Measurements from ENCODE around the gene LRRC26.

Gene LRRC26

DNA sequence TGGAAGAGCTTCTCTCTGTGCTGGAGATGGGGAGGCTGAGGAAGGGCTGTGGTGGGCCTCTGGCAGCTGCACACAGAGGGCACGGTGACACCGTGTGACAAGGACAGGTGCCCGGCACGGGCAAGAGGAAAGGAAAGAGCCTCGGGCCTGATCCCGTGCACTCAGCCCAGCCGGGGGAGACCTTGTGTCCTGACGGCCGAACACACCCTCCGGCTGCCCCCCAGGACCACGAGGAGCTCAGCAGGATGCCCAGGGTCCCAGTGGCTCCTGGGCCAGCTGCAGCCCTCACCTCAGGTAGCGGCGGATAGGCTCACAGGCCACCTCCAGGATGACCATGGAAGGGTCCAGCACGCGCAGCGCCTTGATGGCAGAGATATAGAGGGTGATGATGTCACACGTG lies 13.0 kb upstream of the LRRC26 start:
- no peak for DNase-seq (ENCODE audit: low read depth)

DNA sequence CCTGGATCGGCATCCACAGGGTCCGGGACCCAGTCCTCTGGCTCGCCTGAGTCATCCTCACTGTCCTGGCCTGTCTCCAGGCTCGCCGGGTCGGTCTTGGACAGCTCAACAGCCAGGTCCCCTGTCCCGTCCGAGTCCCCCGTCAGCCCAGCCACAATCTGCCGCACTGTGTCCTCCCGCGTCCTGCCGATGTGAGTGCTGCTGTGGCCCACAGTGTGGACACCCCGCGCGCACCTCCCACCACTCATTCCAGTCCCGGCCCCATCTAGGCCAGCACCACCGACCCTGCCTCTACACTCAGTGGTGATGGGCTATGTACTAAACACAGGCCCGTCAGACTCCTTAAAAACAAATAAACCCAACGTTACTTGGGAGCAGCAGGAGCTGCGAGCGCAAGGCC lies 11.8 kb upstream of the LRRC26 start:
- DNase-seq (ENCODE audit: low read depth), result no peak

DNA sequence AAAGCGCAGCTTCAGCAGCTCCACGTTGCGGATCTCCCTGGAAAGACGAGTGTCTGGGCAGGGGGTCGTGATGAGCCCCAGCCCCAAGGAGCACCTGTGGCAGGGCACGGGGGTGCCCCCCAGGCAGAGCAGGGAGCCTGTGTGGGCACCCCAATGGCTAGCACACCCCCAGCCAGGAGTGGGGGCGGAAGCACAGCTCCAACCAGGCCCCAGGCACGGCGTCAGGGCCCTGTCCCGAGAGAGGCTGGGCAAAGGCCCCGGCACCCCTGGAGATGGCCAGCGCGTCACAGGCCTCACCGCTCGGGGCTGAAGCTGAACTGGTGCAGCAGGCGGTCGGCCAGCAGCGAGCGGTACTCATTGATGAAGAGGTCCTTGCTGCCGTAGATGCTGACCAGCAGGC lies 10.6 kb upstream of the LRRC26 start:
- DNase-seq (ENCODE audit: low read depth), result no peak

DNA sequence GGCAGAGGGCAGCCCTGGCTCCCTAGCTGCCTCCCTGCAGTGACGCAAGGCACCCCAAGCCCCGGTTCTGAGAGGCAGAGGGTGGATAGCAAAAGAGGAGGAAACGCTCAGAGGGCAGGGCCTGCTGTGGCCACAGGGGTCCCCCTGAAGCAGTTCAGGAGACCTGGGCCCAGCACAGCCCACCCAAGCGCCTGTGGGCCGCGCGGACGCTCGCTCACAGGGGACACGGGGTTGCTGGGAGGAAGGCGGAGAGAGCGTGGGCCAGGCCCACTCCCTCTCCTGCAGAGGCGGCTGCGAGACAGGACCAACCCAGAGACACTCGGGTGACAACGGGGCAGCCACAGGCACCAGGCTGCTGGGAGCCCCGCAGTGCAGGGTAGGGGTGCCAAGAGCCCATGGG lies 9.9 kb upstream of the LRRC26 start:
- DNase-seq (ENCODE audit: low read depth), result no peak

DNA sequence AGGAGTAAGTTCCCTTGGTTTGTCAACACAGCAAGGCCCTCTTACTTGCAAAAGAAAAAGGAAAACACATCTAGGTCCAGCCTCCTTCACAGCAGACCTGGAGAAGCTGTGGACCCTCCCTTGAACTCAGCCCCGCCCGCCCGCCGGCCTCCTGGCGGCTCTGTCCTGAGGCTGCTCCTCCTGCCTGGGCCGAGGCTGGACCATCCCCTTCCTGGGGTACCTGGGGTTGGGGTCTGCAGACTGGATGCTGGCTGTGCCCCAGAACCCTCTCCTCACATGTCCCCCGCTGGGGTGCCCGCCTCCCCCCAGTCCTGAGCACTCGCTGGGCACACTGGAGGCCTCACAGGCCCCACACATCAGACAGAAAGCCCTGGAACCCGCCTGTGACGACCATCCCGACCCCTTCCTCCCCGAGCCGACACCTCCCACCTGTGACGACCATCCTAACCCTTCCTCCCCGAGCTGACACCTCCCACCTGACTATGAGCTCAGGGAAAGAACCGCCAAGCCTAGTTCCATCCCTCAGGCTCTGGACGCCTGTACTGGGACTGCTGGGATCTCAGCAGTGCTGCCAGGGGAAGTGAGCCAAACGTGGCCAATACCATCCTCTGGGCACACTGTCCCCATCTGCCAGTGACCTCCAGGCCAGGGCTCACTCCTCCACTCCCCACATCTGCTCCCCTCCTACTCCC lies 9.2 kb upstream of the LRRC26 start:
- no peak for DNase-seq (ENCODE audit: low read depth)

DNA sequence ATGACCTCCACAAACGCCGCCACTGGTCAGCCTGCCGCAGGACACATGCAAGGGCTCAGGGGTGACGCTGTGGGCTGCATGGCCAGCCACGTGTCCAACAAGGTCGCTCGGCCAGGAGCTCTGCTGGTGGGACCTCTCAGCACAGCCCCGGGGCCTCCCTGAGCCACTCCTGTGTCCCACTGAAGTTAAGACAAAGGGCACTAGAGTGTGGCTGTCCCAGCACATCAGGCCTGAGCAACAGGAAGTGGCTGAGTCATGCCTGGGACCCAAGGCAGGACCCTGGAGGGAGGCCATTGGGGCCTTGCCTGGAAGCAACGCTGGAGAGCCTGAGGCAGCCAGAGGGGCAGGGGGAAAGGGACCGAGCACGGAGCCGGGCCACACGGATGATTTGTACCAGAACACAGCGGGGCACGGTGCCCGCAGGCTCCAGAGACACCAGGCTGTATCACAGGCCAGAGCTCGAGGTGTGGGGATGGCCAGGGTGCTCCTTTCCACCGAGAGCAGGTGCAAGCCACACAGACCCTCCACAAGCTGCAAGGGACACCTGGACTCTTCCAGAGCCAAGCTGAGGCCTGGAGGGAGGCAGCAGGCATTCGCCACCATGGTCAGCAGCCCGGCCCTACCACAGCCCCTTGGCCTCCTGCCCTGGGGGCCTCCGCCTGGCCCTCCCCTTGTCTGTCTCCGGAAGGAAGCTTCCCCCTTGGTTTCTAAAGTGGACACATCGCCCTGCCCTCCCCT lies 8.5 kb upstream of the LRRC26 start:
- peak; percentile 47 for DNase-seq (ENCODE audit: low read depth)

DNA sequence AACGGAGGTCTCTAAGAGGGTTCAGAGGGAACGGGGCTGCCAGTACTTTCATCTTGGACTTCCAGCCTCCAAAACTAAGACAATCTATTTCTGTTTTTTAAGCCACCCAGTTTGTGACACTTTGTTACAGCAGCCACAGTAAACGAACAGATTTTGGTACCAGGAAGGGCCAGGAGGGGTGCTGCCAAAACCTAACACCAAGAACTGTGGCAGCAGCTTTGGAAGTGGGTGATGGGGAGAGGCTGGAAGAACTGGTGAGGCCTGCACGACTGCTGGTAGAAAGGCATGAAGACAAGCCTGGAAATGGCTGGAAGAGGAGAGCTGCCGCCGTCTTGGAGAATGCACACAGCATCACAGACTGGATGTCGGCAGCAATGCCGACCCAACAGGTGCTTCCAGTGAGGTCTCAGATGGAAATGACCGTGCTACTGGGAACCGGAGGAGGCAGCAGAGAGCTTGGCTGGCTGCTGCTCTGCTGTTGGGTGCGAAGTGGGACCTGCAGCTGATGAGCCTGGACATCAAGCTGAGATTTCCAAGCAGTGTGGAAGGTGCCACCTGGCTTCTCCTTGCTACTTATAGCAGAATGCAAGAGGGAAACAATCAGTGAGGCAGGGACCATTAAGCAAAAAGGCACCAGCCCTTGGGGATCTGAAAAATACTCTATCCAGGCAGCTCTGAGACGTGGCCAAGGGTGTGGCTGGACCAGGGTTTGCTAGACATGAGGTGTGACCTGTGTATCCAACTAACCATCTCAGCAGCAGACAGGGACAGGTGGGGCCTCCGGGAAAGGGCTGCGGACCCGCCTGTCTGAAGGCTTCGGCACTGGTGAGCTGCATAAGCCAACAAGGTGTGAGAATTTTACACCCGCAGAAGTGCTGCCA lies 6.7 kb upstream of the LRRC26 start:
- no peak for DNase-seq (ENCODE audit: low read depth)

DNA sequence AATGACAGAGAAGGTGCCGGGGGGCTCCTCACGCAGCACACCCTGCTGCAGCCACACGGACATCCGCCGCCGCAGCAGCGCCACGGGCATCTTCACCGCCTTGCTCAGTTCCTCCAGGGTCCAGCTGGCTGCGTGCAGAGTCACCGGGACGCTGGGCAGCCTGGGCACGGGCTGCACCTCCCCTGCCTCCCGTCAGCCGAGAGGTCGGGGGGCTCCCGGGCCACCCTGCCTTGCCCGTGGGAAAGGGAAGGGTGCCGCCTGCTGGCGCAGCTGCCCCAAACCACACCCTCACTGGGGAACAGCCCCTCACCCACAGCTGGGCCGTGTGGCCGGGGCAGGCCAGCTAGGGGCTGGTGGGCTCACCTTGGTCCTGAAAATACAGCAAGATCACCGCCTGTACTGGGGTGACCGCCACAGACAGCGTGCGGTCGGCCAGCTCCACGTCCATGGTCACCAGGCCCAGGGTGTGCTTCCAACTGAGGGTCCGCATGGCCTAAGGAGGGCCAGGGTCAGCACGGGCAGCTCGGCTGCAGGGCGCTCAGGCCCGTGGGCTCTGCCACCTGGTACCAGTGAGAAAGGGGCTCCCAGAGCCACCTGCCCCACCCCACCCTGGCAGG lies 5.6 kb upstream of the LRRC26 start:
- no peak for DNase-seq (ENCODE audit: low read depth)

DNA sequence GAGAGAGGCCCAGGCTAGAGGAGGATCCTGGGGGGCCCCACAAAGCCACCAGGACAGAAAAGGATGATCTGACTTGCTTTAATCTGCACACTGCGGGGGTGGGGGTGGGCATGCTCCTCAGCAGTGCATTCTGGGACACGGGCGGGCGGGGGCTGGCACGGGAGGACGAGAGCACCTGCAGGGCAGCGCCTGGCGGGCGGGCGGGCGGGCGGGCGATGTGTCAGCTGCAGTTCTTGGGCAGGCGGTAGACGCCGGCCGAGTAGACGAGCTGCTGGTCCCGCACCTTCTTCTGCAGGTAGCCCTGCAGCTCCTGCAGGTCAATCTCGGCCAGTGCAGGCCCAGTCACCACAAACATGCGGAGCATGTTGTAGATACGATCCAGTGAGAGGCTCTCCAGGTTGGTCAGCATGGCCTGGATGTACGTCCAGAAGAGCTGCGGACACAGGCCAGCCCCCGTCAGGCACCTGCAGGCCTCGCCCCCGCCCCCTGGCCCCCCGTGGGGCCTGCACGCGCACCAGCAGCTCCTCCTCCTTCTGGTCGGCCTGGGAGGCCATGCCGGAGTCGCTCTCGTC lies 5.0 kb upstream of the LRRC26 start:
- no peak for DNase-seq (ENCODE audit: low read depth)

DNA sequence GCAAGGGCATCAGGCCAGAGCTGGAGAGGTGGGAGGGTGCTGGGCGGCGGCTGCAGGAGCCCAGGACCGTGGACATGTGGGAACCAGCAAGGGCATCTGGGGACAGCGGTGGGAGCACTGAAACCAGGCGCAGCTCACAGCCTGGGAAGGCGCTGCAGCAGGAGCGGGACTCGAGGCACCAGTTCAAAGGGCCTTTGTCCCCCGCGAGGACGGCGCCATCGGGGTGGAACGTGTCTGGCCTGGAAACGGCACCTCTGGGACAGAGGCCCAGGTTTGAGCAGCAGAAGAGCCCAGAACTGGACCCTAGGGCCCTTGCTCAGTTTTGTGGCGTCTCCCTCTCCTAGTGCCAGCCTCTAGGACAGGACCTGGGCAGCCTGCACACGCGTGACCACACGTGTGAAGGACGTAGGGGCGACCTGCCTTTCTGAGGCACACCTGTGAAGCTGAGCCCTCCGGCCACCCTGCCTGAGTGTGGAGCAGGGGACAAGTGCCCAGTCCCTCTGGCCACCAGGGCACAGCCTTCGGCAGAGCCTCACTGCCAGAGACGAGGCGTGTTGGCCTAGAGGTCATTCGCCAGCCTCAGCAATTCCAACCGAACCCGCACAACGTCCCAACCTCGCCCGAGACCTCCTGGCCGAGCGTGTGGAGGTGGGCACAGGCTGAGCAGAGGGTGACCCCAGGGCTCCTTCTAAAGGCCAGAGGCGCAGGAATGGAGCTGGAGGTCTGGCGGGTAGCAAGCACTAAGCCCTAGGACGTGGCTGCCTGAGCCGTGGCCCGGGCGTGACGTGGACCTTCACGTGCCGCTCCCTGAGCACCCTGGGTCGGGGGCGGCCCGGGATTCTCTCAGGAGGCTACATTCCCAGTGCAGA lies 4.2 kb upstream of the LRRC26 start:
- DNase-seq (ENCODE audit: low read depth), result no peak

DNA sequence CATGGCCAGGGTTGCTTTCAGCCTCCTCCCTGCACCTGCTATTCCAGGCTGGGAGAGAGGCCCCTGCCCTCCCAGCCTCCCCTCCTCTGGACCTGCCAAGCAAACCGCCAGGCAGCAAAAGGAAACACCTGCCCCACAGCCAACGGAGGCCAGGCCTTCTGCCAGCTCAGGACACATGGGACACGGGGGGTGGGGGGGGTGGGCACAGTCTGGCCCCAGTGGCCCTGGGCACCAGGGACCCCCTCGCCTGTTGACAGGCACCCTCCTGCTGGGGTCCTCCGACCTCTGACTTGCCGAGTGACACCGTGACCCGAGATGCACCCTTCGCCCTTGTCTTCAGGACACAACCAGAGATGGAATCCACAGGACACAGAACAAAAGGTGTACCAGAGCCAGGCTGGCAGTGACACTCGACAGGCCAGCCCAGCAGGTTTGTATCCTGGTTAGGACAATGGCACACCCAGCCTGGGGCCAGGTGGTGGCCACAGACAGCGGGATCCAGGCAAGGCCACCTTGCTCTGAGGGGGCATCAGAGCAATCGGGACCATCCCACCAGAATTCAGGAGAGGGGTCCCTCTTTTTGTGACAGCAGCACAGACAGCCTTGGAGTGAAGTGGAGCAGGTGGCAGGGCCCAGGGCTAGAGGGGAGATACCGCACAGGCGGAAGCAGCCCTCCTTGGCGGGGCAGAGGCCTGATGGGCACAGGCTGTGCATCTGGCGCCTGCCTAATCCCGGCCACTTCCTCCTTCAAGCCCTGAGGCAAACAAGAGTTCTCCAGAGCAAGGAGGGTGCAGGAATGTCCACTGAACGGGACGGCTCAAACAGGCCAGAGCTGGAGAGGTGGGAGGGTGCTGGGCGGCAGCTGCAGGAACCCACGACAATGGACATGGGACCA lies 3.3 kb upstream of the LRRC26 start:
- DNase-seq (ENCODE audit: low read depth), result peak; percentile 13

DNA sequence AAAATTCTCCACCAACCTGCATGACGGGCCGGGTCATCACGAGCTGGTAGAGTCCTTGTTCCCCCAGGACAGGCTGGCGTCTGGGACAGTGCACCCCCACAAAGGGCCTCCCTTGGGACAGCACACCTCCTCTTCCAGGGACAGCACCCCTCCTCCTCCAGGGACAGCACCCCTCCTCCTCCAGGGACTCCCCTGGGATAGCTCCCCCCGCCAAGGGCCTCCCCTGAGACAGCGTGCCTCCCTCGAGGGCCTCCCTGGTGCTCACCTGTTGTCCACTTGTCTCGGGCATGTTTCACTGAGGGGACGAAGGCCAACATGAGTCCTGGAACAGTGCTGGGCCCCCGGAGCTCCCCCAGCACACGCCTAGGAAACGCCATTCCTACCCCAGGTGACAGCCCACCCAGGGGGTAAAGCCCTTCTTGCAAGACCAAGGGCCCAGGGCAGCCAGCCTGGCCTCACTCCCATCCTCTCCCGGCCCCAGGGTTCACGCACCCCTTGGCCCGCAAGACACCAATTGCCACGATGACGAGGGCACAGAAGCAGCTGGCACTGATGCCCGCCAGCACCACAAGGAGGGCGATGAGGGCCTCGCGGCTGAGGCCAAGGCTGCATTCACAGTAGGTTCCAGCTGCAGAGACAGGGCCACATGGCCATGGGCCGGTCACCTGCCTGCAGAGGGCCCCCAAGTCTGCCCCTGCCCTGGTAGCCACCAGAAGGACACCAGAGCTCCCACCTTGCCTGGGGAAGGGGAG lies 1.5 kb upstream of the LRRC26 start:
- no peak for DNase-seq (ENCODE audit: low read depth)

DNA sequence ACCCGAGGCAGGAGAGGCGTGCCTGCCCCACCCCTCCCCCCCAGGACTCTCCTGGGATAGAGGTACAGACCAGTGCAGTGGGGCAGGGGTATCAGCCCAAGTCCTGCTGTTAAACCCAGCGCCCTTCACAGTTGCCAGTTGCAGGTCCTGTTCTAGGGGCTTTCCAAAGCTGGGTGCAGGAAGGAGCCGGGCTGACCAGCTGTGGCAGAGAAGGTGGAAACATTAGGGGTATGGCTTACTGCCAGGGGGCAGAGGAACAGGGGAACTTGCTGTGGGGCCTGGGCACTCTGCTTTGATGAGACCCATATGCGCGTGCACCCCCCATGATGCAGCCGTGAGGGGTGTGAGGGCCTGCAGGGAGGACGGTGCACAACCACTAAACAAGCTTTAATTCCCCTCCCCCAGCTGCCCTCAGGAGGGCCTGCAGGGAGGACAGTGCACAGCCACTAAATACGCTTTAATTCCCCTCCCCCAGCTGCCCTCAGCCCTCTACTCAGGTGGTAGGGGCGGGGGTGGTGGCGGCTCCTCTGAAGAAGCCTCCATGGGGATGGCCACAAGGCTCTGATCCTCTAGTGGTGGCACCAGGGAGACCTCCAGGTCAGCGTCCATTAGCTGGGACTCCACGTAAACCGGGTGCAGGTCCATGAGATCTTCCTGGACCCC lies 766 bp upstream of the LRRC26 start:
- no peak for DNase-seq (ENCODE audit: low read depth)

DNA sequence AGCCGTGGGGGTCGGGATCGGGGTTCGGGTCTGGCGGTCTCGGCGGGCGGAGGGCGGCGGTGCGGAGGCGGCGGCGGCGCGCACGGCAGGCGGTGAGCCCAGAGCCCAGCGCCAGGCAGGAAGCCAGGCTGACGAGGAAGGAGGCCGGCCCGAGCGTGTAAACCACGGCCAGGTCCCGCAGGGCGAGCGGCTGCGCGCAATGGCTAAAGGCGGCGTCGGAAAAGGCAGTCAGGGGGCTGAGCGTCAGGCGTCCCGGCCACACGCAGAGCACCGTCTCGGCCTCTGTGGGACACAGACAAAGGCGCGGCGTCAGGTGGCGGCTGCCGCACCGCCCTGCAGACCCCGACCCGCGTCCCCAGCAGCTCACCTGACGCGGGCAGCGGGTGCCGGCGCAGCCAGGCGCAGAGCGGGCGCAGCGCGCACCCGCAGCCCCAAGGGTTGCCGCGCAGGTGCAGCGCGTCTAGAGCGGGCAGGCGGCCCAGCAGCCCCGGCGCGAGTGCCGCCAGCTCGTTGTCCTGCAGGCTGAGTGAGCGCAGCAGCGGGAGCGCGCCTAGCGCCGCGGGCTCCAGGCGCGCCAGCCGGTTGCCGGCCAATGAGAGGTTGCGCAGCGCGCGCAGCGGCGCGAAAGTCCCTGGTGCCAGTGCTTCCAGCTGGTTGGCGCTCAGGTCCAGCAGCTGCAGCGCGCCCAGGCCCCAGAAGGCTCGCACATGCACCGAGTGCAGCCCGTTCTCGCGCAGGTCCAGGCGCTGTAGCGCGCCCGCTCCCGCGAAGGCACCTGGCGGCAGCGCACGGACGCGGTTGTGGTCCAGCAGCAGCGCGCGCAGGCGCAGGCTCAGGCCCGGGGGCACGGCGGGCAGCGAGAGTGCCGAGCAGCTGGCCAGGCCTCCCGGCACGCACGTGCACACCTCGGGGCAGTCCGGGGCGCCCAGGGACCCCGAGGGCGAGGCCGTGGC lies 671 bp downstream of the LRRC26 start:
- peak; percentile 42 for DNase-seq (ENCODE audit: low read depth)

DNA sequence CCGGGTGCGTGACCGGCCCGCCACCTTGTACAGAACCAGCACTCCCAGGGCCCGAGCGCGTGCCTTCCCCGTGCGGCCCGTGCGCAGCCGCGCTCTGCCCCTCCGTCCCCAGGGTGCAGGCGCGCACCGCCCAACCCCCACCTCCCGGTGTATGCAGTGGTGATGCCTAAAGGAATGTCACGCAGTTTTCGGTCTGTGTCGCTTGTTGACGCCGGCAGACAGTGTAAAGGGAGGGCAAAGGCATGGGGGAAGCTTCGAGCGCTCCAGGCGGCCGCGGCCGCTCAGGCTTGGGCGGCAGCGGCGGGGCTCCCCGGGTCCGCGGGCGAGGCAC lies 1.3 kb downstream of the LRRC26 start:
- peak; percentile 6 for DNase-seq (ENCODE audit: low read depth)

DNA sequence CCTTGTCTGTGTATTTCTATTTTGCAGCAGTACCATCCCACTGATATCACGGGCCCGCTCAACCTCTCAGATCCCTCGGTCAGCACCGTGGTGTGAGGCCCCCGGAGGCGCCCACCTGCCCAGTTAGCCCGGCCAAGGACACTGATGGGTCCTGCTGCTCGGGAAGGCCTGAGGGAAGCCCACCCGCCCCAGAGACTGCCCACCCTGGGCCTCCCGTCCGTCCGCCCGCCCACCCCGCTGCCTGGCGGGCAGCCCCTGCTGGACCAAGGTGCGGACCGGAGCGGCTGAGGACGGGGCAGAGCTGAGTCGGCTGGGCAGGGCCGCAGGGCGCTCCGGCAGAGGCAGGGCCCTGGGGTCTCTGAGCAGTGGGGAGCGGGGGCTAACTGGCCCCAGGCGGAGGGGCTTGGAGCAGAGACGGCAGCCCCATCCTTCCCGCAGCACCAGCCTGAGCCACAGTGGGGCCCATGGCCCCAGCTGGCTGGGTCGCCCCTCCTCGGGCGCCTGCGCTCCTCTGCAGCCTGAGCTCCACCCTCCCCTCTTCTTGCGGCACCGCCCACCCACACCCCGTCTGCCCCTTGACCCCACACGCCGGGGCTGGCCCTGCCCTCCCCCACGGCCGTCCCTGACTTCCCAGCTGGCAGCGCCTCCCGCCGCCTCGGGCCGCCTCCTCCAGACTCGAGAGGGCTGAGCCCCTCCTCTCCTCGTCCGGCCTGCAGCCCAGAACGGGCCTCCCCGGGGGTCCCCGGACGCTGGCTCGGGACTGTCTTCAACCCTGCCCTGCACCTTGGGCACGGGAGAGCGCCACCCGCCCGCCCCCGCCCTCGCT lies 1.9 kb downstream of the LRRC26 start:
- DNase-seq (ENCODE audit: low read depth), result no peak

DNA sequence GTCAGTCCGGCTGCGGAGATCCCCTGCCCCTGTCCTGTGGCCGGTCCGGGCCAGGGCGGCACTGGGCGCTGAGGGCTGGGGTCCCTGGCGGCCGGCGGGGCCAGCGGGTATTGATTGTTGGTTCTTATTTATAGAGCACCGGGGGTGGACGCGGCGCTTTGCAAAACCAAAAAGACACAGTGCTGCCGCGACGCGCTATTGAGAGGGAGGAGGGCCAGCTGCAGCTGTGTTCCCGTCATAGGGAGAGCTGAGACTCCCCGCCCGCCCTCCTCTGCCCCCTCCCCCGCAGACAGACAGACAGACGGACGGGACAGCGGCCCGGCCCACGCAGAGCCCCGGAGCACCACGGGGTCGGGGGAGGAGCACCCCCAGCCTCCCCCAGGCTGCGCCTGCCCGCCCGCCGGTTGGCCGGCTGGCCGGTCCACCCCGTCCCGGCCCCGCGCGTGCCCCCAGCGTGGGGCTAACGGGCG lies 2.5 kb downstream of the LRRC26 start:
- no peak for DNase-seq (ENCODE audit: low read depth)
